ENCODE measurements around the gene LARP4. TPM values are rescaled to one million over a fixed set of nuclear protein-coding genes. Genes with fewer than 3 reads are reported as not detected.
"Not testable (repeated sequence)": the region's sequence is repeated elsewhere in the genome, so short reads cannot be mapped to it uniquely, and the experiment has no call there.

Gene LARP4
- total RNA-seq, 2 donors from 2014 or later, result 21.5 to 24.4 TPM

GRCh38 chr12:50482571-50482970 lies 81.9 kb downstream of the LARP4 start:
- TF ChIP-seq POLR2A (IDR thresholded peaks at IDR 0.05), result no peak
- TF ChIP-seq CTCF (IDR thresholded peaks at IDR 0.05), result no peak
- Histone ChIP-seq H3K27ac (no peak overlapping the region), H3K36me3 (replicated peaks in 1 of 2; ENCODE audit: insufficient read depth in 1 of 2, low read depth in 2 of 2) (no peaks in the 10 kb centered on the region), H3K9me3 (no peaks in the 10 kb centered on the region), H3K4me1 (no peaks in the 10 kb centered on the region), H3K4me3 (no peak overlapping the region), H3K27me3 (no peaks in the 10 kb centered on the region)
- WGBS, 2 donors, result 93 to 95% methylated on average over 4 of the region's 4 CpGs
- DNase-seq (no peak), ATAC-seq (no peak)
- intact Hi-C loops (cut with DNase I), result no loop called here

- Histone ChIP-seq H3K27ac (no peak overlapping the region), H3K36me3 (replicated peaks in 1 of 2; ENCODE audit: insufficient read depth in 1 of 2, low read depth in 2 of 2) (no peaks in the 10 kb centered on the region), H3K4me1 (no peaks in the 10 kb centered on the region), H3K27me3 (no peaks in the 10 kb centered on the region), H3K9me3 (no peaks in the 10 kb centered on the region), H3K4me3 (no peak overlapping the region)
- TF ChIP-seq POLR2A (IDR thresholded peaks at IDR 0.05), result no peak
- no peak for TF ChIP-seq CTCF (IDR thresholded peaks at IDR 0.05)
- no peak for ATAC-seq
- intact Hi-C loops (cut with DNase I), result no loop called here
- no peak for DNase-seq
- 80 to 100% methylated on average over 1 of the region's 1 CpG for WGBS, 2 donors
Measured at GRCh38 chr12:50483488-50483887, 82.8 kb downstream of the LARP4 start.

GRCh38 chr12:50488801-50489200 lies 88.1 kb downstream of the LARP4 start:
- peaks cover 0 to 4% (median 0%) of the 10 kb centered on the region in 3 donors for H3K9me3 ChIP-seq
- TF ChIP-seq POLR2A (IDR thresholded peaks at IDR 0.05) (no peak), CTCF (IDR thresholded peaks at IDR 0.05) (no peak)
- no peaks in the 10 kb centered on the region for H3K36me3 ChIP-seq (replicated peaks in 1 of 2; ENCODE audit: insufficient read depth in 1 of 2, low read depth in 2 of 2)
- no peak overlapping the region for H3K27ac ChIP-seq
- DNase-seq, result no peak
- intact Hi-C loops (cut with DNase I), result no loop called here
- H3K4me3 ChIP-seq, result no peak overlapping the region
- no peaks in the 10 kb centered on the region for H3K4me1 ChIP-seq
- no peak for ATAC-seq
- WGBS, 2 donors, result 79 to 88% methylated on average over 5 of the region's 5 CpGs
- H3K27me3 ChIP-seq, result no peaks in the 10 kb centered on the region

- H3K27me3 ChIP-seq; H3K4me3 ChIP-seq; DNase-seq; H3K27ac ChIP-seq; H3K4me1 ChIP-seq; ATAC-seq; intact Hi-C loops (cut with DNase I); H3K36me3 ChIP-seq (replicated peaks in 1 of 2; ENCODE audit: insufficient read depth in 1 of 2, low read depth in 2 of 2): not testable (repeated sequence)
- H3K9me3 ChIP-seq, result peaks cover 0 to 12% (median 0%) of the 10 kb centered on the region in 3 donors
- WGBS, 2 donors, result 86 to 90% methylated on average over 11 of the region's 11 CpGs
Measured at GRCh38 chr12:50498119-50498518, 97.4 kb downstream of the LARP4 start.

- H3K4me3 ChIP-seq, result peak within 1 kb of the TSS; percentile 18 to 90
- peaks cover 42% of the 10 kb centered on the region for H3K4me1 ChIP-seq
- DNase-seq, result peak; percentile 96 to 97 (median 96)
- peak within 1 kb of the TSS; percentile 88 to 97 (median 93) for H3K27ac ChIP-seq
- TF ChIP-seq CTCF (IDR thresholded peaks at IDR 0.05) (peak; percentile 86 to 99 (median 97)), POLR2A (IDR thresholded peaks at IDR 0.05) (peak; percentile 56 to 77 (median 57))
- peak; percentile 95 for ATAC-seq
- H3K36me3 ChIP-seq (replicated peaks in 1 of 2; ENCODE audit: insufficient read depth in 1 of 2, low read depth in 2 of 2), result no peaks in the 10 kb centered on the region
- H3K9me3 ChIP-seq, result no peaks in the 10 kb centered on the region
- 0 to 1% methylated on average over 14 to 71 of the region's 77 CpGs for WGBS, 2 donors
- intact Hi-C loops (cut with DNase I), result loop anchor here (5.0 kb wide), 1 partner anchor 132 kb away; no protein-coding TSS in a partner anchor
- no peaks in the 10 kb centered on the region for H3K27me3 ChIP-seq
Measured at GRCh38 chr12:50504798-50505674, 104.4 kb downstream of the LARP4 start, which contains the start of gene DIP2B. TSS of gene DIP2B (plus strand) at chr12:50504985. CDS start at chr12:50505141, 156 bp downstream.
